Breast epithelium (tissue), 3 donors: Measurements from ENCODE around the gene FADS2.

ENCODE experiments used
- POLR2A ChIP-seq: fragments of 450-650 bp; IDR thresholded peaks from one replicate; pipeline ENCODE4 v1.6.1; 2016; ENCODE audit warnings: antibody characterized with exemption, mild to moderate bottlenecking, moderate library complexity
- POLR2AphosphoS5 ChIP-seq, 3 donors: sonication (generic); formaldehyde crosslinking; IDR thresholded peaks; one replicate each; pipeline ENCODE4 v1.6.1; 2017; ENCODE audit warnings: antibody characterized with exemption in 3 of 3
- TF ChIP-seq, protein P1 (sequence below), 3 donors: fragments of 450-650 bp; IDR thresholded peaks; one replicate each; pipeline ENCODE4 v1.5.1; 2016 to 2017; ENCODE audit warnings: antibody characterized with exemption in 3 of 3, mild to moderate bottlenecking in 3 of 3, moderate library complexity in 3 of 3

DNA sequence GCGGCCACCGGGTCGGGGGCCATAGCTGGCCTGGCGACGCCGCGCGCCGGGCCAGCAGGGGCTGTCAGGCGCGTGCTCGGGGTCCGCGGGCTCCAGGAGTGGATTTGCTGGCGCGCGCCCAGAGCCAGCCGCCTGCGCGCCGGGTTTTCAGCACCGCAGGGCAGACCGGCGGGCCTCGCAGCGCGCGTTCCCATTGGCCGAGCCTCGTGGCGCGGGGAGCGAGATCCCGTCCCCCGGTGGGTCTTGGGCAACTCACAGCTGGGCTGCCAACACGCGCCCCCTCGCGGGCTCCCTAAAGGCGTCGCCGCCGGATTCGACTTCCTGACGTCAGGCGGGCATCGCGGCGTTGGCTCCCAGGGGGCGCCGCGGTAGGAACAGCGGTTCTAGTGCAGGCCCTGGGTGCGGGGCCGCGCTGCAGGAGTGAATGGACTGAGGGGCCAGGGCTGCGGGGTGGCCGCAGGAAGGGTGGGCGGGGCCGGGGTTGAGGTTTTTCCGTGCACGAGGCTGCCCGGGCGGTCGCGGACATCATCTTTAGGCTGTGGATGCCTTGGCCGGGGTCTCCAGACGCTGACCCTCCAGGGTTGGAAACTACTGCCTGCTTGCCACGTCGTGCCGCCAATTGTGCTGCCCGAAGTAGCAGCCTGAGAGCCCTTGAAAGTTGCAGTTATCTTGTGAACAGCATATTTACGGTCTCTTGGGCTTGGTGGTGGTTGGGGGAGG lies 11.2 kb upstream of the FADS2 start, which contains the start of gene FADS1:
- TF ChIP-seq, protein P1, sequence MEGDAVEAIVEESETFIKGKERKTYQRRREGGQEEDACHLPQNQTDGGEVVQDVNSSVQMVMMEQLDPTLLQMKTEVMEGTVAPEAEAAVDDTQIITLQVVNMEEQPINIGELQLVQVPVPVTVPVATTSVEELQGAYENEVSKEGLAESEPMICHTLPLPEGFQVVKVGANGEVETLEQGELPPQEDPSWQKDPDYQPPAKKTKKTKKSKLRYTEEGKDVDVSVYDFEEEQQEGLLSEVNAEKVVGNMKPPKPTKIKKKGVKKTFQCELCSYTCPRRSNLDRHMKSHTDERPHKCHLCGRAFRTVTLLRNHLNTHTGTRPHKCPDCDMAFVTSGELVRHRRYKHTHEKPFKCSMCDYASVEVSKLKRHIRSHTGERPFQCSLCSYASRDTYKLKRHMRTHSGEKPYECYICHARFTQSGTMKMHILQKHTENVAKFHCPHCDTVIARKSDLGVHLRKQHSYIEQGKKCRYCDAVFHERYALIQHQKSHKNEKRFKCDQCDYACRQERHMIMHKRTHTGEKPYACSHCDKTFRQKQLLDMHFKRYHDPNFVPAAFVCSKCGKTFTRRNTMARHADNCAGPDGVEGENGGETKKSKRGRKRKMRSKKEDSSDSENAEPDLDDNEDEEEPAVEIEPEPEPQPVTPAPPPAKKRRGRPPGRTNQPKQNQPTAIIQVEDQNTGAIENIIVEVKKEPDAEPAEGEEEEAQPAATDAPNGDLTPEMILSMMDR (IDR thresholded peaks at IDR 0.05) = peak in 1 of 3 donors; percentile 15
- TF ChIP-seq POLR2AphosphoS5 (IDR thresholded peaks at IDR 0.05) (peak in 2 of 3 donors; percentile 4 to 53), POLR2A (no peak)
